ENCODE data around the gene ECE2. TPM values are rescaled to one million over a fixed set of nuclear protein-coding genes. Genes with fewer than 3 reads are reported as not detected.

ECE2 gene
- total and polyA plus RNA-seq, 10 of the 15 experiments (the other 5 are each of a cell fraction or from before 2014, with no cell fraction given), result not detected

DNA sequence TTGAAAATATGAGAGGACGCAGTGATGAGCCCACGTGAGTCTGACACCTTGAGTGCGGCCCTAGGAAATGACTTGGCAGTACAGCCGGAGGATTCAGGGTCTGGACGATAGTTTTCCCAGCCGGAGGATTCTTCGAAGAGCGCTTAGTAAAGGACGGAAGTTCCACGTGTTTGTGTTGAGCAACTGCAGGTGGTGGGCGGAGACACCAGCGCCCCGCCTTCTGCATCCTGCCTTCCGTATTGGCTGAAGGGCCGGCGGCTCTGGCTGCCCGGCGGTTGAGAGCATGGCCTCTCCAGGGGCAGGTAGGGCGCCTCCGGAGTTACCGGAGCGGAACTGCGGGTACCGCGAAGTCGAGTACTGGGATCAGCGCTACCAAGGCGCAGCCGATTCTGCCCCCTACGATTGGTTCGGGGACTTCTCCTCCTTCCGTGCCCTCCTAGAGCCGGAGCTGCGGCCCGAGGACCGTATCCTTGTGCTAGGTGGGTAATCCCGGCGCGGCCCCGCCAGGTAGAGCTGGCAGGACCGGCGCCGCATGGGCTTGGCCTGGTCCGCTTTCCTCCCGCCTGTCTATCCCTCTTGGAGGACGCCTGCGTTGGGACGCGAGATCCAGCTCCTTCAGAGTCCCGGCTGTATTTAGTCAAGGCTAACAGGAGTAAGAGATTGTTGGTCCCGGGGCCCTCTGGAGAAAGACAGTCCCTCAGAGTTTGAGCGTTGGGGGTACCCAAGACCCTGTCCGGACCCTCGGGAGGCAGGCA lies 26.2 kb upstream of the ECE2 start, which contains the start of gene EEF1AKMT4 (continued):
- TF ChIP-seq, protein P1, sequence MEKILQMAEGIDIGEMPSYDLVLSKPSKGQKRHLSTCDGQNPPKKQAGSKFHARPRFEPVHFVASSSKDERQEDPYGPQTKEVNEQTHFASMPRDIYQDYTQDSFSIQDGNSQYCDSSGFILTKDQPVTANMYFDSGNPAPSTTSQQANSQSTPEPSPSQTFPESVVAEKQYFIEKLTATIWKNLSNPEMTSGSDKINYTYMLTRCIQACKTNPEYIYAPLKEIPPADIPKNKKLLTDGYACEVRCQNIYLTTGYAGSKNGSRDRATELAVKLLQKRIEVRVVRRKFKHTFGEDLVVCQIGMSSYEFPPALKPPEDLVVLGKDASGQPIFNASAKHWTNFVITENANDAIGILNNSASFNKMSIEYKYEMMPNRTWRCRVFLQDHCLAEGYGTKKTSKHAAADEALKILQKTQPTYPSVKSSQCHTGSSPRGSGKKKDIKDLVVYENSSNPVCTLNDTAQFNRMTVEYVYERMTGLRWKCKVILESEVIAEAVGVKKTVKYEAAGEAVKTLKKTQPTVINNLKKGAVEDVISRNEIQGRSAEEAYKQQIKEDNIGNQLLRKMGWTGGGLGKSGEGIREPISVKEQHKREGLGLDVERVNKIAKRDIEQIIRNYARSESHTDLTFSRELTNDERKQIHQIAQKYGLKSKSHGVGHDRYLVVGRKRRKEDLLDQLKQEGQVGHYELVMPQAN (conservative IDR thresholded peaks at IDR 0.05), result peak; percentile 88
- TF ChIP-seq, protein P2, sequence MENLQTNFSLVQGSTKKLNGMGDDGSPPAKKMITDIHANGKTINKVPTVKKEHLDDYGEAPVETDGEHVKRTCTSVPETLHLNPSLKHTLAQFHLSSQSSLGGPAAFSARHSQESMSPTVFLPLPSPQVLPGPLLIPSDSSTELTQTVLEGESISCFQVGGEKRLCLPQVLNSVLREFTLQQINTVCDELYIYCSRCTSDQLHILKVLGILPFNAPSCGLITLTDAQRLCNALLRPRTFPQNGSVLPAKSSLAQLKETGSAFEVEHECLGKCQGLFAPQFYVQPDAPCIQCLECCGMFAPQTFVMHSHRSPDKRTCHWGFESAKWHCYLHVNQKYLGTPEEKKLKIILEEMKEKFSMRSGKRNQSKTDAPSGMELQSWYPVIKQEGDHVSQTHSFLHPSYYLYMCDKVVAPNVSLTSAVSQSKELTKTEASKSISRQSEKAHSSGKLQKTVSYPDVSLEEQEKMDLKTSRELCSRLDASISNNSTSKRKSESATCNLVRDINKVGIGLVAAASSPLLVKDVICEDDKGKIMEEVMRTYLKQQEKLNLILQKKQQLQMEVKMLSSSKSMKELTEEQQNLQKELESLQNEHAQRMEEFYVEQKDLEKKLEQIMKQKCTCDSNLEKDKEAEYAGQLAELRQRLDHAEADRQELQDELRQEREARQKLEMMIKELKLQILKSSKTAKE (IDR thresholded peaks at IDR 0.05; ENCODE audit: low read depth, poor library complexity, severe bottlenecking), result no peak
- TF ChIP-seq RB1 (IDR thresholded peaks at IDR 0.05; ENCODE audit: borderline replicate concordance), result no peak
- TF ChIP-seq RFX5 (IDR thresholded peaks at IDR 0.05; ENCODE audit: low read depth, low read length), result 0 out of 2 replicates have a peak, but pooled peaks have one; percentile 44
- 0 out of 4 replicates have a peak, but pooled peaks of 1 of the 2 experiments have one; percentile 33 for TF ChIP-seq SRF (IDR thresholded peaks at IDR 0.05; ENCODE audit: low read depth in 2 of 2, low read length in 2 of 2)
- TF ChIP-seq, protein P3, sequence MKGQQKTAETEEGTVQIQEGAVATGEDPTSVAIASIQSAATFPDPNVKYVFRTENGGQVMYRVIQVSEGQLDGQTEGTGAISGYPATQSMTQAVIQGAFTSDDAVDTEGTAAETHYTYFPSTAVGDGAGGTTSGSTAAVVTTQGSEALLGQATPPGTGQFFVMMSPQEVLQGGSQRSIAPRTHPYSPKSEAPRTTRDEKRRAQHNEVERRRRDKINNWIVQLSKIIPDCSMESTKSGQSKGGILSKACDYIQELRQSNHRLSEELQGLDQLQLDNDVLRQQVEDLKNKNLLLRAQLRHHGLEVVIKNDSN (IDR thresholded peaks at IDR 0.05; ENCODE audit: borderline replicate concordance, extremely low read length, insufficient read depth, low read depth, low read length), result no peak
- TF ChIP-seq MXI1 (IDR thresholded peaks at IDR 0.05; ENCODE audit: low read depth, low read length), result peak; percentile 100
- TF ChIP-seq FOXK2 (IDR thresholded peaks at IDR 0.05), result peak; percentile 87
- TF ChIP-seq STAT3 (IDR thresholded peaks at IDR 0.05; ENCODE audit: low read depth, low read length), result no peak
- TF ChIP-seq, protein P4, sequence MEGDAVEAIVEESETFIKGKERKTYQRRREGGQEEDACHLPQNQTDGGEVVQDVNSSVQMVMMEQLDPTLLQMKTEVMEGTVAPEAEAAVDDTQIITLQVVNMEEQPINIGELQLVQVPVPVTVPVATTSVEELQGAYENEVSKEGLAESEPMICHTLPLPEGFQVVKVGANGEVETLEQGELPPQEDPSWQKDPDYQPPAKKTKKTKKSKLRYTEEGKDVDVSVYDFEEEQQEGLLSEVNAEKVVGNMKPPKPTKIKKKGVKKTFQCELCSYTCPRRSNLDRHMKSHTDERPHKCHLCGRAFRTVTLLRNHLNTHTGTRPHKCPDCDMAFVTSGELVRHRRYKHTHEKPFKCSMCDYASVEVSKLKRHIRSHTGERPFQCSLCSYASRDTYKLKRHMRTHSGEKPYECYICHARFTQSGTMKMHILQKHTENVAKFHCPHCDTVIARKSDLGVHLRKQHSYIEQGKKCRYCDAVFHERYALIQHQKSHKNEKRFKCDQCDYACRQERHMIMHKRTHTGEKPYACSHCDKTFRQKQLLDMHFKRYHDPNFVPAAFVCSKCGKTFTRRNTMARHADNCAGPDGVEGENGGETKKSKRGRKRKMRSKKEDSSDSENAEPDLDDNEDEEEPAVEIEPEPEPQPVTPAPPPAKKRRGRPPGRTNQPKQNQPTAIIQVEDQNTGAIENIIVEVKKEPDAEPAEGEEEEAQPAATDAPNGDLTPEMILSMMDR (IDR thresholded peaks at IDR 0.05 in 2 of 3, conservative IDR thresholded peaks at IDR 0.05 in 1 of 3; ENCODE audit: control insufficient read depth in 2 of 3, extremely low read depth in 1 of 3, insufficient read depth in 1 of 3, low read depth in 3 of 3, low read length in 3 of 3), result peak; percentile 22 to 26 (median 23); a peak in 4 of 6 replicates
- TF ChIP-seq, protein P5, sequence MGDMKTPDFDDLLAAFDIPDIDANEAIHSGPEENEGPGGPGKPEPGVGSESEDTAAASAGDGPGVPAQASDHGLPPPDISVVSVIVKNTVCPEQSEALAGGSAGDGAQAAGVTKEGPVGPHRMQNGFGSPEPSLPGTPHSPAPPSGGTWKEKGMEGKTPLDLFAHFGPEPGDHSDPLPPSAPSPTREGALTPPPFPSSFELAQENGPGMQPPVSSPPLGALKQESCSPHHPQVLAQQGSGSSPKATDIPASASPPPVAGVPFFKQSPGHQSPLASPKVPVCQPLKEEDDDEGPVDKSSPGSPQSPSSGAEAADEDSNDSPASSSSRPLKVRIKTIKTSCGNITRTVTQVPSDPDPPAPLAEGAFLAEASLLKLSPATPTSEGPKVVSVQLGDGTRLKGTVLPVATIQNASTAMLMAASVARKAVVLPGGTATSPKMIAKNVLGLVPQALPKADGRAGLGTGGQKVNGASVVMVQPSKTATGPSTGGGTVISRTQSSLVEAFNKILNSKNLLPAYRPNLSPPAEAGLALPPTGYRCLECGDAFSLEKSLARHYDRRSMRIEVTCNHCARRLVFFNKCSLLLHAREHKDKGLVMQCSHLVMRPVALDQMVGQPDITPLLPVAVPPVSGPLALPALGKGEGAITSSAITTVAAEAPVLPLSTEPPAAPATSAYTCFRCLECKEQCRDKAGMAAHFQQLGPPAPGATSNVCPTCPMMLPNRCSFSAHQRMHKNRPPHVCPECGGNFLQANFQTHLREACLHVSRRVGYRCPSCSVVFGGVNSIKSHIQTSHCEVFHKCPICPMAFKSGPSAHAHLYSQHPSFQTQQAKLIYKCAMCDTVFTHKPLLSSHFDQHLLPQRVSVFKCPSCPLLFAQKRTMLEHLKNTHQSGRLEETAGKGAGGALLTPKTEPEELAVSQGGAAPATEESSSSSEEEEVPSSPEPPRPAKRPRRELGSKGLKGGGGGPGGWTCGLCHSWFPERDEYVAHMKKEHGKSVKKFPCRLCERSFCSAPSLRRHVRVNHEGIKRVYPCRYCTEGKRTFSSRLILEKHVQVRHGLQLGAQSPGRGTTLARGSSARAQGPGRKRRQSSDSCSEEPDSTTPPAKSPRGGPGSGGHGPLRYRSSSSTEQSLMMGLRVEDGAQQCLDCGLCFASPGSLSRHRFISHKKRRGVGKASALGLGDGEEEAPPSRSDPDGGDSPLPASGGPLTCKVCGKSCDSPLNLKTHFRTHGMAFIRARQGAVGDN (IDR thresholded peaks at IDR 0.05), result no peak
- TF ChIP-seq SMAD1 (IDR thresholded peaks at IDR 0.05; ENCODE audit: low read depth, partially characterized antibody), result no peak
- TF ChIP-seq, protein P6, sequence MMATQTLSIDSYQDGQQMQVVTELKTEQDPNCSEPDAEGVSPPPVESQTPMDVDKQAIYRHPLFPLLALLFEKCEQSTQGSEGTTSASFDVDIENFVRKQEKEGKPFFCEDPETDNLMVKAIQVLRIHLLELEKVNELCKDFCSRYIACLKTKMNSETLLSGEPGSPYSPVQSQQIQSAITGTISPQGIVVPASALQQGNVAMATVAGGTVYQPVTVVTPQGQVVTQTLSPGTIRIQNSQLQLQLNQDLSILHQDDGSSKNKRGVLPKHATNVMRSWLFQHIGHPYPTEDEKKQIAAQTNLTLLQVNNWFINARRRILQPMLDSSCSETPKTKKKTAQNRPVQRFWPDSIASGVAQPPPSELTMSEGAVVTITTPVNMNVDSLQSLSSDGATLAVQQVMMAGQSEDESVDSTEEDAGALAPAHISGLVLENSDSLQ (IDR thresholded peaks at IDR 0.05), result no peak
